ENCODE results near the gene B4GAT1.

B4GAT1 gene

GRCh38 chr11:66365711-66366619 lies 18.5 kb upstream of the B4GAT1 start:
- TF ChIP-seq CTCF (IDR thresholded peaks at IDR 0.05) (no peak), ZFX (IDR thresholded peaks at IDR 0.05; ENCODE audit: borderline replicate concordance) (no peak)
- H3K27ac ChIP-seq, result peak overlapping the region; percentile 46

- no peak for TF ChIP-seq ZFX (IDR thresholded peaks at IDR 0.05; ENCODE audit: borderline replicate concordance)
- no peak for TF ChIP-seq CTCF (IDR thresholded peaks at IDR 0.05)
- H3K27ac ChIP-seq, result peak overlapping the region; percentile 46
Observed at GRCh38 chr11:66365166-66365565, 17.7 kb upstream of the B4GAT1 start.

GRCh38 chr11:66363805-66364535 lies 16.5 kb upstream of the B4GAT1 start:
- peak overlapping the region; percentile 46; the same call in 1 of the 2 replicates for H3K27ac ChIP-seq
- TF ChIP-seq CTCF (IDR thresholded peaks at IDR 0.05), result peak; percentile 96
- TF ChIP-seq ZFX (IDR thresholded peaks at IDR 0.05; ENCODE audit: borderline replicate concordance), result no peak

GRCh38 chr11:66363187-66363601 lies 15.8 kb upstream of the B4GAT1 start:
- H3K27ac ChIP-seq, result peak overlapping the region; percentile 46
- TF ChIP-seq ZFX (IDR thresholded peaks at IDR 0.05; ENCODE audit: borderline replicate concordance), result no peak
- TF ChIP-seq CTCF (IDR thresholded peaks at IDR 0.05), result no peak

GRCh38 chr11:66362481-66363147 lies 15.2 kb upstream of the B4GAT1 start:
- H3K27ac ChIP-seq, result peak overlapping the region; percentile 46

GRCh38 chr11:66361502-66361941 lies 14.1 kb upstream of the B4GAT1 start:
- no peak for TF ChIP-seq ZFX (IDR thresholded peaks at IDR 0.05; ENCODE audit: borderline replicate concordance)
- TF ChIP-seq CTCF (IDR thresholded peaks at IDR 0.05), result no peak
- H3K27ac ChIP-seq, result peak overlapping the region; percentile 46

More at GRCh38 chr11:66362481-66363147, 15.2 kb upstream of the B4GAT1 start:
- TF ChIP-seq CTCF (IDR thresholded peaks at IDR 0.05), result no peak
- TF ChIP-seq ZFX (IDR thresholded peaks at IDR 0.05; ENCODE audit: borderline replicate concordance), result no peak
